CD4-positive, alpha-beta T cell treated with Interferon gamma for 1 hour (primary cell): ENCODE results near the gene TBL1XR1.
"Not testable (repeated sequence)": the region's sequence is repeated elsewhere in the genome, so short reads cannot be mapped to it uniquely, and the experiment has no call there.

Experiments used
- DNase-seq: peaks from one replicate; pipeline ENCODE4 v3.0.0-alpha.2; 2020

TBL1XR1 gene

DNA sequence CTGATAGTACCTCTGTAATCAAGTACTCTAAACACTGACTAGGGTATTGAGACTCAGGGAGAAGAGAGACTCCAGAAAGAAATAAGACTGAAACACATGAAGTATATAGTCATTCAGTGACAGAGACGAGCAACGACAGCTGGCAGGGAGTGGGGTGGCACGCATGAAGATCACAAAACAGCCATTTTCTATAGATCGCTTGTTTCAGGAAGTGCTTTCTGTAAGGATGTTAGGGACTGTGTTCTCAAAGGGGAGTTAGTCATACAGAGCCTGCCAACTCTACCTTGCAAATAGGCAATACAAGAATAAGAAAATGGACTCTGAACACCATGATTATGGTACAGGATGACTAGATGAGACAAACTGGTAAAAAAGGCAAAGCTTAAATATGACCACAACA lies 139.5 kb downstream of the TBL1XR1 start:
- peak; percentile 5 for DNase-seq

DNA sequence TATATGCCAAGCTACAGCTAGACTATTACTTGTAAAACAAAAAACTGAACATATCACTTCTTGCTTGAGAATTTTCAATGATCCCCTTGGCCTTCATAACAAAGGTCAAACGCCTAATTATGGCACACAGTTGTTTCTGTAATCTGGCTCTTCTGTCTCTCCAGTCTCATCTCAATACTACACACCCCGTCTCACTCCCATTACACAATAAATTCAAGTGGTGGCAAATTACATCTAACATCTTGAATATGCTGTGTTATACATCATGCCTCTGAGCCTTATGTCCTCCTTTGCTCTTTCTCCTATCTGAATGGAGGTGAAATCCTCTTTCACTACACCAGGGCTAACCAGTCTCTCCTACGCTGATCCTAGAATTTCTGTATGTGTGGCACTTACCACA lies 140.4 kb downstream of the TBL1XR1 start:
- no peak for DNase-seq

DNA sequence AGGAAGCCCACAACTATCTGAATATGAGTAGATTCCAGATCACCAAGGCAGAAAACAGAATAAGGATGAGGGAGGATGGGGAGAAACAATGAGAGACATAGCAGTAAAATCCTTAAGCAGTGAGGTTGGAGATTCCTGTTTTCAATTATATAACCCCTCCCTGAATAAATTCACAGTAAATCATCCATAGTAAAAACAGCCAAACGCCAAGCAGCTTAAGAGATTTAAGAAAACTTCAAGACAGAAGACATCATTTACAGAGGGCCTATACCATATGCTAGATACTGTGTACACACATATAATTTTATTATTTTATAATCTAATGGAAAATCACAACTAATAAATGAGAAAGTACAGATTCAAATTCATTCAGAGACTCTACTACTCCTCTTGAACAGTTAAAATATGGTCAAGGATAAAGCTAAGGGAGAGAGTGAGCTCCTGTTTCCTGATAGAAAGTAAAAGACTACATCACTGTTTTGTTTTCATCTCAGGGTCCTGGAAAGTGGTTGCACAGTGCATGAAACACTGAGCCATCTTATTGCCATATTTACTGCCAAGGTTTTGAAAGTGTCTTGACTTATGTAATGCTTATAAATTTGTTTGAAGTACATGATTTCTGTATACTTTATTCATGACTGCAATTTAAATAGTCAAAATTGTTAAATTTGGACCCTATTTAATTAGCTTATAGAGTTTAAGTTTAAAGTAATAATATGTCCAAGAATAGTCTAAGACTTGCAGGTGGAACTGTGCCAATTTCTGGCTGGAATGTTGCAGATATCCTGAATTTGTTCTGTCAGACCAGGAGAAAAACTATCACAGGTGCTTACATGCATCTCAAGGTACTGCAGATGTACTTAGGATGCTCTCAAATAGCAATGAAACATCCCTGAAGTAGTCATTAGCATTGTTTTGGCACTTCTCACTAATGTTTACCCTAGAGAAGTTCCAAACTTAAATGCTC lies 141.4 kb downstream of the TBL1XR1 start:
- no peak for DNase-seq

DNA sequence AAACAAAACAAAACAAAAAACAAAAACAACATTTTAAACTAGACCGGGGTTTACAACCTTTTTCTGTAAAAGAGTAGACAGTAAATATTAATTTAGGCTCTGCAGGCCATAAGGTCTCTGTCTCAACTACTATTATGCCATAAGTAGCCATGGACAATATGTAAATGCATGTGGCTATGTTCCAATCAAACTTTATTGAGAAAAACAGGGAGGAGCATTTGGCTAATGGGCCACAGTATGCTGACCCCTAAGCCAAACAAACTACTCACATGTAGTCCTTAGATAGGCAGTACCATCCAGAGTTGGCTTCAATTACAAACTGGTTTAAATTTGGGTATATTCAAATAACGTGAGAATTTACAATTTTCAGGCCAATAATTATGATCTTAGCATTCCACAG lies 144.2 kb downstream of the TBL1XR1 start:
- DNase-seq, result no peak

DNA sequence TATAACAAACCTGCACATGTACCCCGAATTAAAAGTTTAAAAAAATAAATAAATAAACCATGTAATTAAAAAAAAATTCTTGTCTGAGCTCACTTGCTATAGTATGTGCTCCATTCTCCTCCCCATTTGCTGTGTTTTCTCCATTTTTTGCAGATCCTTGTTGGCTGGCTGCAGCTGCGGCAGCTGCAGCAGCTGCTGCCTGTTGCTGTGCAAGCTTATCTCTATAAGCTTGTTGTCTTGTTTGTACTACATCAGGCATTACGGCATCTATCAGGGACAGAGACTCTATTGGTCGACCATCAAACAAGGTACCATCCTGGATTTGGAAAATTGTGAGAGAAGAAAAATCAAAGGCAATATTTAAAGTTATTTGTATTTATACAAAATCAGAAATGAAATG lies 145.9 kb downstream of the TBL1XR1 start:
- no peak for DNase-seq

DNA sequence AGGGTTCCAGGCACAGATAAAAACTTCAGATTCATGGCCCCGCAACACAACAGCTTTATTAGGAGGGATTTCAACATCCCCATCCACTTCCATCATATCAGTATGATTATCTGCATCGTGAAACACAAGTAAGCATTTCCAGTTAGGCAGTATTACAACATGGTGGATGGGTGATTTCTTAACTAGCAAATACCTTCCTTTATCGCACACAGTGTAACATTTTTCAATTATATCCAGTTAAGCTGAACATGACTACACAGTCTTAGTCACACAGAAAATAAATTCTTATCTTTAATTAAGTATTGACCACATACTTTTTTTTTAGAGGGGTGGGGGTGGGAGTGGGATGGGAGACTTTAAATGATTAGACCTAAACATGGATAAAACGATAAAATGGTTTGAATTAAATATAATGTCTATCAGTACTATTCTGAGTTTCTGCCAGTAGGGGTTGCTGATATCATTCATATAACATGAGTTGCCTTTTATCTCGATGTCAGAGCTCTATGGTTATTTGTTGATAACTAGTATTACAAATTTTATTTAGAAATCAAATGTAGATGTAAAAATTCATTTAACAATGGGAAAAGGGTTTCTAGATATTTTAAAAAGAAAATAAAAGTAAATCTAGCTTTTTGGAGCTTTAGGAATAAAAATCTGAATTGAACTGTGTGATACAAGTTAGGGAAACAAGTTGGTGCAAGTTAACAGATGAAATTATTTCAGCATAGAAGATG lies 146.6 kb downstream of the TBL1XR1 start:
- DNase-seq, result no peak

DNA sequence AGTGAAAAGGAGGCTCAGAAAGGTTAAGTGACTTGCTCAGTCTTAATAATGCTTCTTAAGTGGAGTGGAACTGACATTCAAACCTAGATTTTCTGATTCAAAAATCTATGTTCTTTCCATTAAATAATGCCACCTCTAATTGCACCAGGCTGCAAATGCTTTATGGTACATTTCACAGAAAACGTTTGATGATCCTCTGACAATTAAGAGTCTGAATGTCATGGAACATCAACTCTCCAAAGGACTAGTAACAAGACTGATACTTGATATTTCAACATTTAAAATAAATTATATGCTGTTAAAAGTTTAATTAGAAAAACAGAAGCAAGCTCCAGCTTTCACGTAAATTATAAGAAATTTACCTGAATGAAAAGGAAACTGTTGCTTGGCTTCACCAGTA lies 151.5 kb downstream of the TBL1XR1 start:
- DNase-seq, result no peak

DNA sequence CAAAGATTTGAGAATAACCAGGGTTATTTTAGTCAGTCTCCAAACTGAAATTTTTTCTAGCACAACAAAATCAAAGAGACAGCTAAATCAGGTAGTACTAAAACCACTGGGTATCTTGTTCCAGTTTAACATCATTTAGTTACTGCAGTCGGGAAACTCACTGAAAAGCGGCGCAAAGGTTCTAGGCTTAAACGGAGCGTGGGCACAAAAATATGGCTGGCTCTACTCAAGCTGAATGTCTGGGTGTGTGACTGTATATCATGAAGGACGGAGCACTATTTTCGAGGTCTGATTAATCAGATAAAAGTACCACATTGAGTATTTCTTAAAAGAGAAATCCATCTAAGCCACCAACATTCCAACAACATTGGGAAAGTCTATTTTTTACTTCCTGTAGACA lies 152.1 kb downstream of the TBL1XR1 start:
- DNase-seq, result no peak

DNA sequence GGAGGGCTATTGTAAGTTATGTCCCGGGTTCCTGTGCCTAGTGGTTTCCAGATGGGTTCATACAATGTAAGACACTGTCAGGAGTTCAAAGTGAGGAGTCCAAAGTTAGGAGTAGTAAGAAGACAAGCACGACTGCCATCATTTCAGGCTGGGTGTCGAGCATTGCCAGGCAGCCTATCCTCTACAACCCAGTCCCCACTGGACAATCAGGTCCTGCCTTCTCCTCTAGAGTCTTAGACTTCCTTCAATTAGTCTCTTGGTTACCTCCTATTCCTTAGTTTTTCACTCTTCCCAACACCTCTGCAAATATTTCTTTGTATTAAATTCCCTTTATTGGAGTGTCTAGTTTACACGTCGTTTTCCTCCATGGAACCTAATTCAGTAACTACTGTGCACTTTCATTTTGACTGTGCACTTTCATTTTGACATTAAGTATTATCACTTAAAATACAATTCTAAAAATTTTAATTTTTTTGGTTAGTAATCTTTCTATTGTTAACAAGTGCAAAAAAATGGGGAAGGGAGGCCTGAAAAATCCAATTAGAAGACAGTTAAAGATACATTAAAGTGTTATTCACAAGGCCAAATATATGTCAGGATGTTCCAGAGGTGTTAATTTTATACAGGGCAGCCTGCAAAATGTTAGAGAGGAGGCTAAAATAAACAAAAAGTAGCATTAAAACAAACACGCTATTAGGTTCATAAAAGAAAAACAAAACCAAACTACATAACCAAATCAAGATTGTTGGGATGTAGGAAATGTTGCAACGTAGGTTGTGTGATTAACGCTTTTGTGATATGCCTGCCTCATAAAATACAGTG lies 155.3 kb downstream of the TBL1XR1 start:
- no peak for DNase-seq

DNA sequence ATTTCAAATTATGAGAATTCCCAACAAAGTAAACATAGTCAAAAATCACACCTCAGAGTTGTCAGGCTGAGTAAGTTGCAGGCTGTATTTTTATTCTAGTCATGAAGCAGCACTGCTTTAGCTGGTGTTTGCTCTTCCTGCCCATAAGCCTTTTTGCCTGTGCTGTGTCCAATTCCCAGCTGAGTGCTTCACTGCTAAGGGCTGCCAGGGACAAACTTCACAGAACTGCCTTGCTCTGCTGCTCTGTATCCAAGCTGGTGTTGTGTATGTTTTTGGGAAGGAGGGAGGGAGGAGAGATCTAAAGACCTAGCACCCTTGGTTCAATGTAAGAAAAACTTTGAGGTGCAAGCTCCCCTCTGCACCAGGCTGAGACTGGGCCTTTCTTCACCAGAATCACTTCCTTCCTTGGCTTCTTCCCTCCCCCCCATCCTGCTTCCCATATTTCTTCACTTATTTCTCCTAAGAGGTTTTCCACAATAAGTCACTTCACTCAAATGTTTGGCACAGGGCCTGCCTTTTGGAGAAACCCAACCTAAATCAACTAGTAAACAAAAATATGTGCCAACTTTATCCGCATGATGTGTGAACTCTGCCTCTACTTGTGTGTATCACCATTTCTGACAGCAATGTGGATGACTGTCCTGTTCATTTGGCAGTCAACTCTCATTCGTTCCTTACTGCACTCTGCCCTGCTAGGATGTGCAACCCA lies 156.1 kb downstream of the TBL1XR1 start:
- DNase-seq, result no peak

DNA sequence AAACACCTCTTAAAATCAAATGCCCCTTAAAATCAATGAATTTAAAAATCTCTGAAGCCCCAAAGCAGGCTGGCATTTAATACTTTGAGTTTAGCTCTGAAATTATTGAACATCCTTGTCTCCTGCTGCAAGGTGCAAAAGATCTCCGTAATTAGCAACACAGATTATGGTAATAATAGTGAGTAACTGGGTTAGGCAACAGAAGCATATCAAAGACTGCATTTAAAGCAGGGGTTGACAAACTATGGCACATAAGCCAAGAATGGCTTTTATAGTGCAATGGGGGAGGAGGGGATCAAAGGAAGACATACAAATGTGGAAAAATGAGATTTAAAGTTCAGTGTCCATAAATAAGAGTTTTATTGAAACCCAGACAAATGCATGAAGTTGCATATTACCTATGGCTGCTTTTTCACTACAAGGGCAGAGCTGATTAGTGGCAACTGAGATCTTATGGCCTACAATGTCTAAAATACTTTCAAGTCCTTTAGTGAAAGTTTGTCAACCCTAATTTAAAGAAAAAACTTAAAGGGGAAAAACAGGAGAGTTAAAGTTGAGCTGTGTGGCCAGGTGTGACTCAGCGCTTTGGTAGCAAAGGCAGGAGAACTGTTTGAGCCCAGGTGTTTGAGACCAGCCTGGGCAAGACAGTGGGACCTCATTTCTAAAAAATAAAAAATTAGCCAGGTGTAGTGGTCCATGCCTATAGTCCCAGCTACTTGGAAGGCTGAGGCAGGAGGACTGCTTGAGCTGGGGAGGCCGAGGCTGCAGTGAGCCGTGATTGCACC lies 157.6 kb downstream of the TBL1XR1 start:
- no peak for DNase-seq

DNA sequence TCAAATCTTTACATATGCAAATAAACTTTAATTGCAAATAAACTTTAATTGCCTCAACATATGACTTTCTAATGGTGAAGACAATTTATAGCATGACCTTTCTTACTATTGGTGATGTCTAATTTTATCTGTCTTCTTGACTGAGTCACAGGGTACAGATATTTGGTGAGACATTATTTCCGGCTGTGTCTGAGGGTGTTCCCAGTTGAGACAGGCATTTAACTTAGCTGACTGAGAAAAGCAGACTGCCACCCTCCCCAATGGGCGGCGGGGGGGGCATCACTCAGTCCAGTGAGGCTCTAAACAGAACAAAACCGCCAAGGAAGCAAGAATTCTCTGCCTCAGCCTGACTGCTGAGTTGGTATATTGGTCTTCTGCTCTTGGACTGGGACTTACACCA lies 160.0 kb downstream of the TBL1XR1 start:
- no peak for DNase-seq

DNA sequence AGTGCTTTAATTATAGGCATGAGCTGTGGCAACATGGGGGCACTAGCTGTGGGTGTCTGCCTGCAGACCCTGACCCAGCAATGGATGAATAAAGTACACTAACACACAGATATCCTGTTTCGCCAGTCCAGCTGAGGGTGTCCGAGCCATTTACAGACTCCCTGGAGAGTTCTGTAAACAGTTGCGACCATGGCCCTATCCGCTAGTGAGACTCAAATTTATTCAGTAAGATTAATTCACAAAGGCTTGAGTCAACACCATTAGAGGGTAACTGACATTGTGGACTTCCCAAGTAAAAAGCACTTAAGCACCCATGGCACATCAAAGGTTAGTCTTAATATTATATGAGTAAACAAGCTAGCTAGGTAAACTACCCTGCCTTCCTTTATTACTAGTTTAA lies 161.6 kb downstream of the TBL1XR1 start:
- DNase-seq, result no peak

DNA sequence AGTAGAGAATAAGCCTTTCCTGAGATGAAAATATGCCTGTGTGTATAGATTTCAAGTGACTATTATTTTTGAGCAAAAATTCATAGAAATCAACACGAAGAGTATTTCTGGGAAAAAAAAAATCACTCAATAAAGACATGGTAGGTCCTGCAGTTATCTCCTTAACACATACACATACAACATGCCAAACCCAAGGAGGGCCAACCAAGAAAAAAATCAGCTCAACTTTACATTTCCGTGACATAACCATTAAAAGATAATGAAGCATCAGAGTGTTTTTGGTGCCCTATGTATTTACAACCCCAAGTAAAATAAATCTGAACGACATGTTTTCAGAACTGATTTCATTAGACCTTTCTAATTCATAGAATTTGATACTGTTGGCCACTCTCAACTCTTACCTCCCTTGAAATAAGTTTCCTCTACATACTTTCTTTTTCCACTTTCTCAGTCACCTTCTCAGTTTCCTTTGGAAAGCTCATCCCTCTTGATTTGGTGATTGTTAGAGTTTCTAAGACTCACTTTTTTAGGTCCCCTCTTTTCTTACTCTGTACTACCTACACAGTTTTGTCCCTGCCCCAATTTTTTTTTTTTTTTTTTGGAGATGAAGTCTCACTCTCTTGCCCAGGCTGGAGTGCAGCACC lies 162.3 kb downstream of the TBL1XR1 start:
- no peak for DNase-seq

DNA sequence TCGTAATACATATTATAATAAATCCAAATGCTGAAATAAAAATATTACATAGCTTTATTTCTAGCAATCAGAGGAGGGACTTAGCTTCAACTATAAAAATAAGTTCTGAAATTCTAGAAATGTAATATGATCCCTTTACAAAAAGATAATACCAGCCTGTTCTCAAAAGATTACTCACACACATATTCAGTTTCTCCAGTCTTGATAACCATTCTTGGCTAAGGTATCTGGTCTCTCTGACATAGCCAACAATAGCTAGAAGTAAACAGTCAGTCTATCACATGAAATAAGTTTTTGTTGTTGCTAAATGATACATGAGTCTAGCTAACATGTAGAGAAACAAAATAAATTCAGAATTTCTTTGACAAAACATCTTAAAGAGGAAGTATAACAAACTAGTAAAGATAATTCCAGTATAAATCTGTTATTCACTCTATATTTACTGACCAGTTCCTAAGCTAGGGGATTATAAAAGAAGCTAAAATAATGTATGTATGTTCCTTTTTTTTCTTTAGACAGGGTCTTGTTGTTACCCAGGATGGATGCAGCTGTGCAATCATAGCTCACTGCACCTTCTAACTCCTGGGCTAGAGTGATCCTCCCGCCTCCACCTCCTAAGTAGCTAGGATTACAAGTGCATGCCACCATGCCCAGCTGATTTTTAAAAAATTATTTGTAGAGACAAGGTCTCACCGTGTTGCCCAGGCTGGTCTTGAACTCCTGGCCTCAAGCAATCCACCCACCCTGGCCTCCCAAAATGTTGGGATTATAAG lies 170.6 kb downstream of the TBL1XR1 start:
- no peak for DNase-seq

DNA sequence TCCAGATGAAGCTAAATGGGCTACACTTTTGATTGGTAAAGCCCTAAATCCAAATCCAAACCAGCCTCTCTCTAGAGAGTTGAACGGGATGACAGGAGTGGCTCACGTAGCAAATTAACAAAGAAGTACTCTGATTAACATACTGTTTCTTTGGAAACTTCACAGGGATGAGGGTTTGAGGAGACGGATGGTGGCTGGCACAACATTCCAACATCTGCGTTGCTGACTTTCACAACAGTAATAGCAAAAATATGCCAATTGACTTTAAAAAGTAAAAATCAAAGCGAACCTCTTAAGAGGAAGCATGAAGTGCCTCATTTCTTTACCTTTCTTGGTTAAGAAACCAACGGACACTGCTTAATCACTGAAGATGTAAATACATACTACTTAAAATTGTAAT lies 181.4 kb downstream of the TBL1XR1 start:
- no peak for DNase-seq

DNA sequence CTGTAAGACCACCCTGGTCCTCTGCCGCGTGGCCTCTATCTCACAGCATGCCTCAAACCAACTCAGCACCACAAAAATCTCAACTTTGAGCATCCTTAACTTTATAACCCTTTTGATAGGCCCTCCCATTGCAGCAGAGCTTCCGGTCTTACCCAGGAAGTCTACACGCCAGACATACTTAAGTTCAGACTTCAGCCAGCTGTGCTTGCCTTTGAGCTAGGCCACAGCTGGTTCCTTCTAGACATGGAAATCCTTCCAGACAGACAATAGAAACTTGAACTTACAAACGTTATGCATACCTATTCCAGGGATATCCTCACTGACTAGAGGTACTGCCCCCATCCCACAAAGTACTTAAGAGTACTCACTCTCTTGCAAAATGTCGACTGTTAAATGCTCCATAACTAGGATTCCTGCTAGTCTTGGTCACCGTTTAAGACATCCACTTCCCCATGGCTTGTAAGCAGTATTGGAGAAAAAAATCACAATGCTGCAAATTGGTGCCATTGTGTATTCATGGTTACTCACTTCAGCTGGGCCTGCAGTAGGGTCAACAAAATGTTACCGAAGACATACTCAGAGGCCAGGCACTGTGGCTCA lies 183.5 kb downstream of the TBL1XR1 start:
- DNase-seq, result no peak

DNA sequence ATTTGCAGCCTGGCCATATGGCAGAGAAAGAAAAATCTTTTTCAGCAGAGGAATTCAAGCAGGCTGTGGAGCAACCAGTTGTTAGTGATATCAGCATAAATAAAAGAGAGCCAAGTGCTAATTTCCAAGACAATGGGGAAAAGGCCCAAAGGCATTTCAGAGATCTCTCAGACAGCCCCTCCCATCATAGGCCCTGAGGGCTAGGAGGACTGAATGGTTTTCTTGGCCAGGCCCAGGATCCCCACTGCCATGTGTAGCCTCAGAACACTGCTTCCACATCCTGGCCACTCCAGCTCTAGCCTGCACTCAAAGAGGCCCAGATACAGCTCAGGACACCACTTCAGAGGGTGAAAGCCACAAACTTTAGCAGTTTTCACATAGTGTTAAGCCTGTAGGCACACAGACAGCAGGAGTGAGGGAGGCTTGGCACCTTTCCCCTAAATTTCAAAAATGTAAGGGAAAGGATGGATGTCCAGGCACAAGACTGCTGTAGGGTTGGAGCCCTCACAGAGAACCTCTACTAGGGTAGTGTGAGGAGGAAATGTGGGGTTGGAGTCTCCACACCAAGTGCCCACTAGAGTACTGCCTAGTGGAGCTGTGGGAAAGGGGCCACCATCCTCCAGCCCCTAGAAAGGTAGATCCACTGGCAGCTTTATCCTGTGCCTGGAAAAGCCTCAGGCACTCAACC lies 191.4 kb downstream of the TBL1XR1 start:
- no peak for DNase-seq

DNA sequence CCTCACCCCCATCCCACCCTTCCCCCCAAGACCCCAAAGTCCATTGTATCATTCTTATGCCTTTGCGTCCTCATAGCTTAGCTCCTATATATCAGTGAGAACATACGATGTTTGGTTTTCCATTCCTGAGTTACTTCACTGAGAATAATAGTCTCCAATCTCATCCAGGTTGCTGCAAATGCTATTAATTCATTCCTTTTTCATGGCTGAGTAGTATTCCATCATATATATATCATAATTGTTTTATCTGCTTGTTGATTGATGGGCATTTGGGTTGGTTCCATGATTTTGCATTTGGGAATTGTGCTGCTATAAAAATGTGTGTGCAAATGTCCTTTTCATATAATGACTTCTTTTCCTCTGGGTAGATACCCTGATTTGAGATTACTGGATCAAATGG lies 197.1 kb downstream of the TBL1XR1 start:
- DNase-seq, result not testable (repeated sequence)
